Occipital lobe (tissue), 2 donors: ENCODE data around the gene SEMA6A. TPM values are rescaled to one million over a fixed set of nuclear protein-coding genes. Genes with fewer than 3 reads are reported as not detected.

ENCODE experiments used
- DNase-seq: peaks from one replicate; lab custom pipeline; 2025; lab: John Stamatoyannopoulos, UW
- total RNA-seq: library from RNA; depleted of rRNA; stranded (reverse); fragments of >200 nt; gene quantifications from one replicate; pipeline ENCODE4 v1.2.3, GENCODE V29; 2014

Gene SEMA6A
- total RNA-seq, 1 donor from 2014 or later, result 24.2 TPM

GRCh38 chr5:116495786-116496357 lies 78.8 kb downstream of the SEMA6A start:
- DNase-seq, result no peak

GRCh38 chr5:116494784-116495450 lies 79.7 kb downstream of the SEMA6A start:
- no peak for DNase-seq

- DNase-seq, result no peak
These were observed 81.8 kb downstream of the SEMA6A start for GRCh38 chr5:116492776-116493175.

GRCh38 chr5:116492016-116492623 lies 82.5 kb downstream of the SEMA6A start:
- no peak for DNase-seq

DNA sequence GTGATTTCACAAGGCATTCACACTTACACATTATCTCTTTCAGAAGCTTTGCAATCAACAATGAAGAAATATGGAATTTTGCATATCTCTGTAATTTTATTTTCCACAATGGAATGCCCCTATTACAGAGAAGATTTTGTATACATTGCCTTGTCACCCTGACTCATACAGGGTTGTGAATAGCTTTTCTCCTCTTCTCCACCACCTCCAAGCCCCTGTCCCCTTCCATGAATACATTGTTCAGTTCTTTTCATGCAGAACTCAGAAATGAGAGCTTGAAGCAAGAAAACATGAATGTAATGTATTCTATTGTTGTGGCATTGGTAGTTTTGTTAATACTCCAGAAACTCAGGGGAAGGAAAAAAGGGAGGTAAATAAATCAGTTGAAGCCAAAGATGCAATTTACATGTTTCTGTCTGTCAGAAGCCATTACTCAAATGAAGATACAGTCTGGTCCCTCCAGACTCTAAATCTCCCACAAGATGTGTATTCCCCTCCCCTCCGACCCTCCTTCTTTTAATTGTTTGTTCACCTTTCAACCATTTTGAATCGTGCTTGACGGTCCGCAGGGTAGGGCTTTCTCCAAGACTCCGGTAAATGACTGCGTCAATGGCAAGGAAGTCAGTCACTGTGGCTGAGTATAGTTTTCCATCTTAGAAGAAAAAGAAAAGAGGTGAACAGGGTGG lies 86.1 kb downstream of the SEMA6A start:
- DNase-seq, result no peak

DNA sequence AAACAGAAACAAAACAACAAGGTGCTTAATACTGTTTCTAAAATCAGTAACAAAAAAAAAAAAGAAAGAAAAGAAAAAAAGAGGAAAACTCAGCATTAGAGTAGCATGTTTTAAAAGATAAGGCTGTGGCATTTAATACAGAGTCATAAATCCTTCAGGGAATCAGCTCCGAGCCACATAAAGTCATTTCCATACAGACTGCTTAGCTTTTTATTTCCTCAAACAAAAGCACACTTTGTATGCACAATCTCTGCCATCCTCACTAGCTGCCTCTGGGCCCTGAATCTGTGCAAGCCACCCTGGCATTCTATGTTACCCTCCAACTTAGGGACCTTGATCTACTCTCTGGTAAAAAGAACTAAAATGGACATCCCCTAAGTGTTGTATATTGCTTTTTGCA lies 87.6 kb downstream of the SEMA6A start:
- no peak for DNase-seq

DNA sequence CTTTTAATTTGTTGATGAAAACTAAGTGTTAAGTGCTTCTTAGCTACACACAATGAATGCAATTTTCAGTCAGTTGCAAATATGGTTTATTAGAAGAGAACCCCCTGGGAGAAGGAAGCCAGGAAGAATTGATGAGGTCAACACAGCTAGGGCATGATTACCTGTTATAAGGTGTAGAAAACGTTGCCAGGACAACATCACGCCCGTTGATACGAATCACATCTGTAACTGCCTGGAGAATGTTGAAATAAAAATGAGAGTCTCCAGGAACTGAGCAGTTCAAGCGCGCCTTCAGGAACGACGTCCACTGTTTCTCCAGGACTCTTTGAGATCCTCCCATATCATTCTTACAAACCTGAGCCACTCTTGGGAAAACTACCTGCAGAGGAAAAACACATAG lies 88.0 kb downstream of the SEMA6A start:
- DNase-seq, result no peak

GRCh38 chr5:116484645-116485044 lies 90.0 kb downstream of the SEMA6A start:
- no peak for DNase-seq

GRCh38 chr5:116482394-116482793 lies 92.2 kb downstream of the SEMA6A start:
- DNase-seq, result no peak

DNA sequence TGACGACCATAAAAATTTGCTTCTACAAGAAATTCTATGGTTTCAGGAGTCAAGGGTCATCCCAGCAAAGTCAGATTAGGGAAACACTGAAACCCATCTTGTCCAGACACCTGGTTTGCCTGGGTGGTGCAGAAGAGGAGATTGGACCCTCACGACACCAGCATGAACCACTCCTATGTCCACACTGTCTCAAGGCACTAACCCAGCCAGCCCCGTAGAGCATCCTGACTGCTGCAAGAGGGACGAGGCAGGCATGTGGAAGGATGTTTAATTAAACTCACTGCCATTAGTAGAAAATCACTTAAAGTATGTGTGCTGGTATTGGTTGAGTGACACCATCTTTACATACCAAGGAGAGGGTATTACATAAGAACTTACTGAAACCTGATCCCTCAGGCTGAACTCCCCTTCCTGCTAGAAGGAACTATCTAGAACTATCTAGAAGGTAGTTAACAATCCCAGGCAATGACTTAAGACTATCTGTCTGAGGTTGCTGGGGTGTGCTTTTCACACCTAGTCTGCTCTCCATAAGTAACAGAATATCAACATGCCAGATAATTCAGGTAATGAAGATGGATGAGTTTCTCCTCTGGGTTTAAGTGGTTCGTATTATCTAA lies 93.6 kb downstream of the SEMA6A start:
- no peak for DNase-seq

- peak; percentile 47 for DNase-seq
These were observed 94.6 kb downstream of the SEMA6A start for GRCh38 chr5:116479776-116480675.

DNA sequence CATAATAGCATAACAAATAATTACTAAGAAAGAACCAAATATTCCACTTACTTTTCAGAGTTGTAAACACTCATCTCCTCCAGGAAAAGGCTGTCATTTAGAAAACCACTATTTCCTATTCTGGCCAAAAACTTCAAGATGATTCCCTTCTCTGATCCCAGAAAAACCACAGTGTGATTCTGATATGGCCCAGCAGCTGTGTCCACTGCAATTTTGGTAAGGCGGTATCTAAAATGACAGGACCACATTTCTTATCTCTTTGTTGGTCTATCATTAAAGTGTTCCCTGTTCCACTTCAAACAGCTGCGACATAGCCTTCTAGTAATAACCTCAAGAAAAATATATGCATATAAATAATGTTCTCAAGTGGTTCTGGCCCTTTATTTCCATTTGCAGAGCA lies 96.1 kb downstream of the SEMA6A start:
- DNase-seq, result no peak

DNA sequence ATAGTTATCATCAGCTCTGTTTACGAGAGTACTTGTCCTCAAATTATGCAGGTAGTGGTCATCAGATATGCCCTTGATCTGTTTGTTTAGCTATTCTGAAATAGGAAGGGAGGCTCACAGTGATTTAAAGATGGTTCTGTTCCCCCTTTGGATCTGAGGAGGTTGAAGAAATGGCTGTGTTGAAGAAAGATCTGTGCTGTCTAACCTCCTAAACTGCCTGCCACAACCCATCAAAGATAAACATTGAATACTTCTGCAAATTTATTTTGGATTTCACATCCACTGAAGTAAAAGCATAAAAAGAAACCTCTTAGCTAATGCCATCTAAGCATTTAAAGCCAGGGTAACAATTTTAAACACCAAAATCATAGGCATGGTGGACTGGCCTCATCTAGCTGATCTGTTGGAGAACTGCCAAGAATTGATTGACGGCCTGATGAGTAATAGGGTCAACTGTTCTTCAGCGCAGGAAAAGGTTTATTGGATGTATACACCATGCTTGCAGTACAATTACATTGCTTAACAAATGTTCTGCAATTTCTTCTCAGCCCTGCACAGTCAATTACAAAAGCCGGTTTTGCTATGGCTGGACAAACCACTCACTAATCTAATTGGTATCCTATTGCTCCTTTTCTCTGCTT lies 97.6 kb downstream of the SEMA6A start:
- no peak for DNase-seq

DNA sequence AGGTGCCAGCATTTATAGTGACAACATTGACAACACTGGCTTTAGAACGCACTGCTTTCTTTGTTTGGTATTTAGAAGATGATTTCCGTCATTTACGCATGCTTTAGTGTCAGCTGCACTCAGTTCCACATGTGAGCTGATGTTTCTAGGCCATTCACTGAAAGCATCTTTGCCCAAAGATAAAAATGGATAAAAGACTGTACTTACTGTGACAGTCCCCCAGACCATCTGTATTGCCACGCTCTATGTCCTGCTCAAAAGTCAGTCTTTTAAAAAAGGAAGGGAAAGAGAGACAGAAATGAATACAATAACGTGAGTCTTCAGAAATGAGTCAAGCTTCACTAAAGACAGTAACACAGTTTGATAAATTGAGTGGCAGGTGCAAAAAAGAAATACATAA lies 99.3 kb downstream of the SEMA6A start:
- DNase-seq, result no peak

DNA sequence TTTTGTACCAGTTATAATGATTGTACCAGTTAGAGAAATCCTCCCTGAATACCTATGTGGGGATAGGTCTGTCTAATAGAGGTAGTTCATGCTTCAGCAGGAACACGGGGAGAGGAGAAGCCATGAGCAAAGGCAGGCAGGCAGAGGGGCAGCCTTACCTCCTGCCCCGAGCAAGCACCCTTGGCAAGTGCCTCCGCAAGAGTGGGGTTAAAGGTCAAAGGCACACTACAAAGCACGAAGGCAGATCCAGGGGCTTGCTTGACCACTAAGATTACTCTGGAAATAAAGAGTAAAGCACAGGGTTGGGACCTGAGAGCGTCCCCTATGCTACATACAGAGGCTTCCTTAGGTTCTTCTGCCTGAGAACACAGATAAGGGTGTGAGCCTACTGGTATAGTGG lies 100.9 kb downstream of the SEMA6A start:
- no peak for DNase-seq

DNA sequence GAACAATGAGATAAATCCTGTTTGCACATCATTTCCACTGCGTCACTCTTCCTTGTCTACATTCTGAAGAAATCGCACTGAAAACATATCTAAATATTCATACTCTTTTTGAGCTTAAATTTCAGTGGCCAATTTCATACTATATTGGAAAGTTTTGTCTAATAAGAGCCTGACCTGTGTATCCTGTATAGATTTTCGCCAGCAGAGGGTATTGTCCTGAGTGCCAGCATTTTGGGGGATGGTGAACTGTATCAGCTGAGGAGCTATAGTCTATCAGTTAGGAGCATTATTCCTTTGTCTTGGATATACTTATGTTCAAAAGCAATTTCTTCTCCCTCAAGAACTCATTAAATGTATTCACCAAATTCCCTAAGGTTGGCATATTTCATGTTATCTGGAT lies 102.3 kb downstream of the SEMA6A start:
- DNase-seq, result no peak

DNA sequence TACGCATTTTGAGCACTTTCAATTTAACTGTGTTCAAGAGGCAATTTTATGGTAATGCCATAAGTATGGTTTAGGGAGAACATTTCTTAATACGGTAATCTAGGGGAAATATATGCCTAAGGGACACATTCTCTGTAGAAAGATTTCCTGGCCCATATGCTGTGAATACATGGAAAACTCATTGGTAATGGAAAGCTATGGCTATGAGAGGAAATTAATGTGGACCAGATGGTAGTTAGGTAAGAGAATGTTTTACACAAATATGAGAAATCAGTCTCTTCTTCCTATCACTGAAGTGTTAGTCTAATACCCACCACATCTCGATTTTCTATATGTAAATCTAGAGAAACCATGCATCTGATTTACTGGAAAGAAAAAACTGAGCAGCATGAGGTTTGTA lies 105.0 kb downstream of the SEMA6A start:
- no peak for DNase-seq

DNA sequence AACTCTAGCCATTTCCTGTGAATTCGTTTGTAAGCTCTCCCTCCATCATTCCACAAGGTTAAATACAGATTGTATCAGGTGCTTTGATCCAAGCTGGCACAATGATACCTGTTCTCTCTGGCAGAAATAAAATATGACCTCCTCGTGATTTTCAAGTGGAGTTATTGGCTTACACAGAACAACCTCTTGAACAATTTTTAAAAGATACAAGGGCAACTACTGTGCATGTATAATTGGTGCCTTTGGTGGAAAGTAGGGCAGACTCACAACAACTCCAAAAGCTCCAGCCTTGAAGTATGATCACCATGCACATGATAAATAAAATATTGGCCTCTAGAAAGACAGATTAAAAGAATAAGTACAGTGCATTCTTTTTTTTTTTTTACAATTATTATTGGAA lies 106.0 kb downstream of the SEMA6A start:
- no peak for DNase-seq

GRCh38 chr5:116467465-116467843 lies 107.2 kb downstream of the SEMA6A start:
- no peak for DNase-seq

DNA sequence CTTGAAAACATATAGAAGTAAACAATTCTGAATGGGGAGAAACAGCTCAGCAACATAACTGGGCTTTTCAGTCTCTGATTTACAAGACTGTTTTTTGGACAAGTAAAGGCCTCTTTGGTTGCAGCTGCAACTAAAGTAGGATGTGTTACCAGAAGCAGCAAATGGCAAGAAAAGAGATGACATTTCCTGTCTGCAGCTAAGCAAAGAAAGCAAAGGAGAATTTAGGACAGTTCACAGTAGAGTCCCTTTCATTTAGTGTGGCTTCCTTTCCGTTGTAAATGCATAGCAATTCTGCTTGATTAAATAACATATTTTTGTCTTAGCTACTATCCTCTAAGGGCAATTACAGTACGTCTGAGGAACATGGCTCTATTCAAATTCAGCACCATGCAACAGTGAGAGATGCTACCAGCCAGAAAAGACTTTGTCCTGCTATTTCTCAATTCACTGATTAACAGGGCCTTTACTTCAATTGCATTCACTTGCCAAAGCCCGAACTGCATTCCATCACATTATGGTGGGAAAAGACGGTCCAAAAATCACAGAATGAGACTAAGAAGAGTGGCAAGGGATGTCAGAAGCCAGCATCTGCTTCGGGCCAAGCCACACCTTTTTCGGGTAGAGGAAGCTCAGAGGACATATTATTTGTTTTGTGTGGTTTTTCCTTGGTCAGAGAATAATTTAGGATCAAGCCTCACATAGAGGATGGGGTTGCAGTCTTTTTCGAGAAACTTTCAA lies 107.7 kb downstream of the SEMA6A start:
- no peak for DNase-seq
